ENCODE data around the gene PARP15.

DNA sequence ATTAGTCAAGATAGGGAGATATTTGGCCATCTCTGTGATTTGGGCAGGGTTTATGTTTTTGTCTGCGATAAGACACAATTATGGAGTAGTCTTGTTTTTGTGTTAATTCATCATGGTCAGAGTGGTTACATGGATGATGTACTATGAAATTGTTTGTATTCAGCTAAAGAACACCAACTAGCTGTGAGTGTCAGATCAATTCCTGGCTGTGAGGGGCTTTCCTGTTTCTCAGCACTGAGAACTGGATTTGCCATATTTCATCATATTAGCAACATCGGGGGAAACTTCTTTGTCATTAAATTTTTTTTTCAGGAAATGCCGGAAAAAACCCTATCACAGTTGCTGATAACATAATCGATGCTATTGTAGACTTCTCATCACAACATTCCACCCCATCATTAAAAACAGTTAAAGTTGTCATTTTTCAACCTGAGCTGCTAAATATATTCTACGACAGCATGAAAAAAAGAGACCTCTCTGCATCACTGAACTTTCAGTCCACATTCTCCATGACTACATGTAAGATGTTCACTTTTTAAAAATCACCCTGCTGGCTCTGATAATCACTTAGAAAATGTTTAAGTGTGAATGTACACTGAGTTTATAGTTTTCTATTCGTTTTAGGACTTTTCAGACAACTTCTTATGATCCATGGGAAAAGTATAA, 49.2 kb downstream of the PARP15 start:
- TF ChIP-seq, protein P1, sequence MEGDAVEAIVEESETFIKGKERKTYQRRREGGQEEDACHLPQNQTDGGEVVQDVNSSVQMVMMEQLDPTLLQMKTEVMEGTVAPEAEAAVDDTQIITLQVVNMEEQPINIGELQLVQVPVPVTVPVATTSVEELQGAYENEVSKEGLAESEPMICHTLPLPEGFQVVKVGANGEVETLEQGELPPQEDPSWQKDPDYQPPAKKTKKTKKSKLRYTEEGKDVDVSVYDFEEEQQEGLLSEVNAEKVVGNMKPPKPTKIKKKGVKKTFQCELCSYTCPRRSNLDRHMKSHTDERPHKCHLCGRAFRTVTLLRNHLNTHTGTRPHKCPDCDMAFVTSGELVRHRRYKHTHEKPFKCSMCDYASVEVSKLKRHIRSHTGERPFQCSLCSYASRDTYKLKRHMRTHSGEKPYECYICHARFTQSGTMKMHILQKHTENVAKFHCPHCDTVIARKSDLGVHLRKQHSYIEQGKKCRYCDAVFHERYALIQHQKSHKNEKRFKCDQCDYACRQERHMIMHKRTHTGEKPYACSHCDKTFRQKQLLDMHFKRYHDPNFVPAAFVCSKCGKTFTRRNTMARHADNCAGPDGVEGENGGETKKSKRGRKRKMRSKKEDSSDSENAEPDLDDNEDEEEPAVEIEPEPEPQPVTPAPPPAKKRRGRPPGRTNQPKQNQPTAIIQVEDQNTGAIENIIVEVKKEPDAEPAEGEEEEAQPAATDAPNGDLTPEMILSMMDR (IDR thresholded peaks at IDR 0.05): no peak
- TF ChIP-seq POLR2A (IDR thresholded peaks at IDR 0.05): no peak
